C4-2B (cell line): ENCODE measurements around the gene SNX14.
"Not testable (repeated sequence)": the region's sequence is repeated elsewhere in the genome, so short reads cannot be mapped to it uniquely, and the experiment has no call there.

Experiments used
- ZFX ChIP-seq: fragments of 450-650 bp; IDR thresholded peaks from 2 replicates; pipeline ENCODE4 v1.6.1; 2017
- TF ChIP-seq, protein P1 (sequence below): fragments of 450-650 bp; conservative IDR thresholded peaks from 2 replicates; pipeline ENCODE4 v1.5.1; 2017; ENCODE audit warnings: mild to moderate bottlenecking

DNA sequence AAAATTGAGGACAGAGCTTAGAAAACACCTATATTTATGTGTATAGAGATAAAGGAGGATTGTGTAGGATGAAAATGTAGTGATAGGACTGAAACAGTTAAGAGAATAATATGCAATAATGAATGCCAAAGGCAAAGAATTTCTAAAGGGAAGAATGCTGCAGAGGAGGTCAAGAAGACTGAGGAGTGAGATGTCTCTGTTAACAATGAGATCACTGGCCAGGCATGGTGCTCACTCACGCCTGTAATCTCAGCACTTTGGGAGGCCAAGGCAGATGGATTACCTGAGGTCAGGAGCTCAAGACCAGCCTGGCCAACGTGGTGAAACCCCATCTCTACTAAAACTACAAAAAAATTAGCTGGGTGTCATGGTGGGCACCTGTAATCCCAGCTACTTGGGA, 69.4 kb downstream of the SNX14 start:
- TF ChIP-seq, protein P1, sequence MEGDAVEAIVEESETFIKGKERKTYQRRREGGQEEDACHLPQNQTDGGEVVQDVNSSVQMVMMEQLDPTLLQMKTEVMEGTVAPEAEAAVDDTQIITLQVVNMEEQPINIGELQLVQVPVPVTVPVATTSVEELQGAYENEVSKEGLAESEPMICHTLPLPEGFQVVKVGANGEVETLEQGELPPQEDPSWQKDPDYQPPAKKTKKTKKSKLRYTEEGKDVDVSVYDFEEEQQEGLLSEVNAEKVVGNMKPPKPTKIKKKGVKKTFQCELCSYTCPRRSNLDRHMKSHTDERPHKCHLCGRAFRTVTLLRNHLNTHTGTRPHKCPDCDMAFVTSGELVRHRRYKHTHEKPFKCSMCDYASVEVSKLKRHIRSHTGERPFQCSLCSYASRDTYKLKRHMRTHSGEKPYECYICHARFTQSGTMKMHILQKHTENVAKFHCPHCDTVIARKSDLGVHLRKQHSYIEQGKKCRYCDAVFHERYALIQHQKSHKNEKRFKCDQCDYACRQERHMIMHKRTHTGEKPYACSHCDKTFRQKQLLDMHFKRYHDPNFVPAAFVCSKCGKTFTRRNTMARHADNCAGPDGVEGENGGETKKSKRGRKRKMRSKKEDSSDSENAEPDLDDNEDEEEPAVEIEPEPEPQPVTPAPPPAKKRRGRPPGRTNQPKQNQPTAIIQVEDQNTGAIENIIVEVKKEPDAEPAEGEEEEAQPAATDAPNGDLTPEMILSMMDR = not testable (repeated sequence)
- not testable (repeated sequence) for TF ChIP-seq ZFX
